ENCODE results near the gene TMEM80.

TMEM80 gene

GRCh38 chr11:706957-707816 lies 11.6 kb downstream of the TMEM80 start:
- TF ChIP-seq CTCF (IDR thresholded peaks at IDR 0.05) (no peak), ZFX (IDR thresholded peaks at IDR 0.05; ENCODE audit: borderline replicate concordance) (no peak)
- H3K27ac ChIP-seq: peak overlapping the region; percentile 92

- no peak for TF ChIP-seq ZFX (IDR thresholded peaks at IDR 0.05; ENCODE audit: borderline replicate concordance)
- no peak for TF ChIP-seq CTCF (IDR thresholded peaks at IDR 0.05)
- peak overlapping the region; percentile 92 for H3K27ac ChIP-seq
Measured at GRCh38 chr11:707817-708420, 12.3 kb downstream of the TMEM80 start.

- TF ChIP-seq ZFX (IDR thresholded peaks at IDR 0.05; ENCODE audit: borderline replicate concordance): no peak
- no peak for TF ChIP-seq CTCF (IDR thresholded peaks at IDR 0.05)
- H3K27ac ChIP-seq: peak overlapping the region; percentile 92
Measured at GRCh38 chr11:708511-708910, 12.9 kb downstream of the TMEM80 start.

GRCh38 chr11:709109-709997 lies 13.7 kb downstream of the TMEM80 start:
- H3K27ac ChIP-seq: peak overlapping the region; percentile 69
- no peak for TF ChIP-seq ZFX (IDR thresholded peaks at IDR 0.05; ENCODE audit: borderline replicate concordance)
- TF ChIP-seq CTCF (IDR thresholded peaks at IDR 0.05): no peak

GRCh38 chr11:714436-714835 lies 18.8 kb downstream of the TMEM80 start:
- H3K27ac ChIP-seq: no peak overlapping the region
- TF ChIP-seq ZFX (IDR thresholded peaks at IDR 0.05; ENCODE audit: borderline replicate concordance): no peak
- no peak for TF ChIP-seq CTCF (IDR thresholded peaks at IDR 0.05)

- TF ChIP-seq ZFX (IDR thresholded peaks at IDR 0.05; ENCODE audit: borderline replicate concordance): no peak
- no peak for TF ChIP-seq CTCF (IDR thresholded peaks at IDR 0.05)
- peak overlapping the region; percentile 74 for H3K27ac ChIP-seq
Measured at GRCh38 chr11:719214-720016, 23.8 kb downstream of the TMEM80 start.

All from 22Rv1 (cell line).